Activated B cell treated with CpG ODN at 0.5 μM for 24 hours (primary cell): Measurements from ENCODE around the gene GTF2A1. TPM values are rescaled to one million over a fixed set of nuclear protein-coding genes. Genes with fewer than 3 reads are reported as not detected.

ENCODE experiments used
- ATAC-seq: fragments of 200-7000 bp; cut with Tn5 transposase; one replicate; pipeline ENCODE4 v1.10.0; 2021; ENCODE audit warnings: low read depth, mild to moderate bottlenecking, moderate library complexity
- CTCF ChIA-PET: fragments of 350-600 bp; sonication (Branson Sonifier 250); formaldehyde crosslinking; loops from one replicate; lab custom pipeline; 2021; ENCODE audit warnings: antibody characterized with exemption; lab: Charles Lee
- POLR2A ChIA-PET: fragments of 350-600 bp; sonication (Branson Sonifier 250); formaldehyde crosslinking; loops from one replicate; lab custom pipeline; 2021; ENCODE audit warnings: antibody characterized with exemption; lab: Charles Lee
- DNase-seq: peaks from one replicate; pipeline ENCODE4 v3.0.0; 2022
- H3K27ac Mint-ChIP-seq: one replicate; pipeline ENCODE4 v1.8.0; 2020; ENCODE audit warnings: mixed read lengths
- H3K27me3 Mint-ChIP-seq: one replicate; pipeline ENCODE4 v1.8.0; 2021; ENCODE audit warnings: mixed read lengths
- H3K36me3 Mint-ChIP-seq: one replicate; pipeline ENCODE4 v1.8.0; 2021; ENCODE audit warnings: low read depth, mixed read lengths
- H3K4me1 Mint-ChIP-seq: one replicate; pipeline ENCODE4 v1.8.0; 2021; ENCODE audit warnings: mixed read lengths
- H3K4me3 Mint-ChIP-seq: one replicate; pipeline ENCODE4 v1.8.0; 2020; ENCODE audit warnings: mild to moderate bottlenecking, mixed read lengths
- H3K9me3 Mint-ChIP-seq: one replicate; pipeline ENCODE4 v1.8.0; 2020; ENCODE audit warnings: mixed read lengths
- intact Hi-C: fragments of 100-400 bp; cut with micrococcal nuclease; formaldehyde crosslinking; loops from one replicate; pipeline ENCODE4 v1.15.1; 2024
- total RNA-seq: library from RNA; stranded (reverse); gene quantifications from 2 replicates; pipeline ENCODE4 v1.2.3, GENCODE V29; 2022
- TF ChIP-seq, protein P1 (sequence below): fragments of 200-600 bp; IDR thresholded peaks from one replicate; pipeline ENCODE4 v1.8.0; 2022; ENCODE audit warnings: antibody characterized with exemption, mild to moderate bottlenecking

GTF2A1 gene
- total RNA-seq, 1 donor from 2014 or later: 38.5 TPM

DNA sequence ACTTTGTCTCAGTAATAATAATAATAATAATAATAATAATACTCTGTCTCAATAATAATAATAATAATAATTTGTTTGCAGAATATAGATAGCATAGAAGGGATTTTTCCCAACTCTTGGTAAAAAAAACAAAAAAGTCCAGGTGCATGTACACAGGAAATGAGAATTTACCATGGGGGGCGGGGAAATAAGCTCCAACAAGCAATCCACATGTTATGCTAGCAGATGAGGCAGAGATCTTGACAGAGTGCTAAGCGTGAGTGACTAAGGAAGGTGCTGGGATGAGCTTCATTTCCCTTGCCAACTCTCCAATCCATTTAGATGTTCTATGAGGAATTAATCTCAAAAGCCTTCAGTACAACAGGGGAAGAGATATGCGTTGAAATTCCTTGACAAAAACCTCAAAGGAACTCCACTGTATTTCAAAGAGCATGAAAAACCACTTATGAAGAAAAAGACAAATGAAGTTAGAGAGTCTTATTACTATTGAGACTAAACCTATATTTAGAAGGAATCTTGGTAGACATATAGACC lies 44.9 kb upstream of the GTF2A1 start:
- H3K27ac Mint-ChIP-seq: no peak overlapping the region
- no peaks in the 10 kb centered on the region for H3K9me3 Mint-ChIP-seq
- no peaks in the 10 kb centered on the region for H3K4me1 Mint-ChIP-seq
- ChIA-PET POLR2A (no interaction called here), CTCF (interaction anchor here (2.8 kb wide), 1 partner anchor 199 kb away, joined by 15 read pairs; no protein-coding TSS in a partner anchor)
- H3K36me3 Mint-ChIP-seq: no peaks in the 10 kb centered on the region
- intact Hi-C loops: no loop called here
- peaks cover 18% of the 10 kb centered on the region for H3K27me3 Mint-ChIP-seq
- no peak overlapping the region for H3K4me3 Mint-ChIP-seq
- ATAC-seq (no peak), DNase-seq (no peak)
- TF ChIP-seq, protein P1, sequence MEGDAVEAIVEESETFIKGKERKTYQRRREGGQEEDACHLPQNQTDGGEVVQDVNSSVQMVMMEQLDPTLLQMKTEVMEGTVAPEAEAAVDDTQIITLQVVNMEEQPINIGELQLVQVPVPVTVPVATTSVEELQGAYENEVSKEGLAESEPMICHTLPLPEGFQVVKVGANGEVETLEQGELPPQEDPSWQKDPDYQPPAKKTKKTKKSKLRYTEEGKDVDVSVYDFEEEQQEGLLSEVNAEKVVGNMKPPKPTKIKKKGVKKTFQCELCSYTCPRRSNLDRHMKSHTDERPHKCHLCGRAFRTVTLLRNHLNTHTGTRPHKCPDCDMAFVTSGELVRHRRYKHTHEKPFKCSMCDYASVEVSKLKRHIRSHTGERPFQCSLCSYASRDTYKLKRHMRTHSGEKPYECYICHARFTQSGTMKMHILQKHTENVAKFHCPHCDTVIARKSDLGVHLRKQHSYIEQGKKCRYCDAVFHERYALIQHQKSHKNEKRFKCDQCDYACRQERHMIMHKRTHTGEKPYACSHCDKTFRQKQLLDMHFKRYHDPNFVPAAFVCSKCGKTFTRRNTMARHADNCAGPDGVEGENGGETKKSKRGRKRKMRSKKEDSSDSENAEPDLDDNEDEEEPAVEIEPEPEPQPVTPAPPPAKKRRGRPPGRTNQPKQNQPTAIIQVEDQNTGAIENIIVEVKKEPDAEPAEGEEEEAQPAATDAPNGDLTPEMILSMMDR: no peak

DNA sequence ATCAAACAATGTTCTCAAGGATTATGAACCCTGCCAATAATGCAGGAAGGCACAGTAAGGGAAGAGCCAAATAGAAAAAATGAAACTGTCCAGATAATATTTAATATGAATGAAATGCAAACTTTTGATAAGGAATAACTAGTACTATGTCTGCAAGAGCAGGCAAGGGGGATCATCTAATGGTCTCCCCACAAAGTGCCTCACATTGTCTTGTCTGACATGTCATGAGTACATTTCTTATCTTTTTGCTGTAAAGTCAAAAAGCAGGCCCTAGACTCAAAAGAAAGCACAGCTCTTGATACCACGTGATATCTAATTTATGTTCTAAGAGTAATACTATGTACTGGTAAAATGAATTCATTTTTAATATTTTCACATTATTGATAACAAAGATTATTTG lies 43.9 kb upstream of the GTF2A1 start:
- Mint-ChIP-seq H3K9me3 (no peaks in the 10 kb centered on the region), H3K27me3 (peaks cover 19% of the 10 kb centered on the region), H3K4me1 (no peaks in the 10 kb centered on the region), H3K27ac (no peak overlapping the region), H3K4me3 (no peak overlapping the region), H3K36me3 (no peaks in the 10 kb centered on the region)
- ChIA-PET POLR2A (no interaction called here), CTCF (no interaction called here)
- intact Hi-C loops: no loop called here
- no peak for DNase-seq
- TF ChIP-seq, protein P1: no peak
- no peak for ATAC-seq

DNA sequence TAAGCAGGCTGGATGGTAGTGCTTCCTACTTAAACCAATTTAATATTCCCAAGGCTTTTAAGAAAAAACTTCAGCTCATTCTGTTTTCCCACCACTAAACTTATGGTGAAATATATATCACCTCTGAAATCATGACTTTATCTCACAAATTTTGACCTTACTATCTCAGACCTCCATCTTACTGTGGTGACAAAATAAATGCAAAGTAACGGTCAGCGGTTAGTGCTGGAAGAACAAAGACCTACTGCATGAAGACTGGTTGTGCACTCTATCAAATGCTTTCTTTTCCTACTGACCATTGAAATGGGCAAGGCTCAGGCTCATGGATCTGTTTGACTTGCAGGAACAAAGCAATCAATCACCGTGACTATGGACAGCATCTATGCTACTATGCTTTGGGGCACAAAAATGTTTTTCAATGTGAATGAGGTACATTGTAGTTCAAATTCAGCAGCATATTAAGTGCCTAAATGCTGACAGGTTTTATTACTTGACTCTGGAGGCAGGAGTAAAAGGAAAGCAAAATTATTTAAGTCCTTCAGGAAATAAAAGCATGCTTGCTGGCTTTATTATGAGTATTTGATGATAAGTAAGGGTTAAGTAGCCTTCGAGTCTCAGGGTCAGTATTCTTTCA lies 43.1 kb upstream of the GTF2A1 start:
- Mint-ChIP-seq H3K27ac (no peak overlapping the region), H3K27me3 (peaks cover 20% of the 10 kb centered on the region), H3K36me3 (no peaks in the 10 kb centered on the region), H3K4me3 (no peak overlapping the region), H3K4me1 (no peaks in the 10 kb centered on the region), H3K9me3 (no peaks in the 10 kb centered on the region)
- TF ChIP-seq, protein P1: no peak
- POLR2A ChIA-PET: no interaction called here
- ATAC-seq (no peak), DNase-seq (no peak)
- CTCF ChIA-PET: no interaction called here
- intact Hi-C loops: no loop called here

DNA sequence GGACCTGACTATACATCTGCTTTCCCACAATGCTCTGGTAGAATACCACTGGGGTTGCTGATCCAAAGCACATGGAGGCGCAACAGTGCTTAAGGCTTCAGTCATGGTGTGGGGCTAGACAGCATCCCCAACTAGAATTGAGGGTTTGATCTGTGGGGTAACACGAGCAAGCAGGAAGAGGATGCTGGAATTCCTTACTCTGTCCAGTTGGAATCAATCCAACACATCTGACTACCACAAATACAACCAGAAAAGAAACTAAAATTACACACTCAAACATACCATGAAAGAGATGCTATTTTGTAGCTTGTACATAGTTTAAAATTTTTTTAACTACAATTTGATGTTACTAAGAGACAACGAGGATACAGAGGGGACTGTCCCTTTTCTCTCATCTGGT lies 40.4 kb upstream of the GTF2A1 start:
- peaks cover 12% of the 10 kb centered on the region for H3K27me3 Mint-ChIP-seq
- H3K4me3 Mint-ChIP-seq: no peak overlapping the region
- DNase-seq (no peak), ATAC-seq (no peak)
- CTCF ChIA-PET: interaction anchor here (1.6 kb wide), 1 partner anchor 203 kb away, joined by 3 read pairs; no protein-coding TSS in a partner anchor
- H3K9me3 Mint-ChIP-seq: no peaks in the 10 kb centered on the region
- POLR2A ChIA-PET: no interaction called here
- intact Hi-C loops: no loop called here
- TF ChIP-seq, protein P1: no peak
- no peaks in the 10 kb centered on the region for H3K36me3 Mint-ChIP-seq
- H3K4me1 Mint-ChIP-seq: peaks cover 11% of the 10 kb centered on the region
- H3K27ac Mint-ChIP-seq: no peak overlapping the region

DNA sequence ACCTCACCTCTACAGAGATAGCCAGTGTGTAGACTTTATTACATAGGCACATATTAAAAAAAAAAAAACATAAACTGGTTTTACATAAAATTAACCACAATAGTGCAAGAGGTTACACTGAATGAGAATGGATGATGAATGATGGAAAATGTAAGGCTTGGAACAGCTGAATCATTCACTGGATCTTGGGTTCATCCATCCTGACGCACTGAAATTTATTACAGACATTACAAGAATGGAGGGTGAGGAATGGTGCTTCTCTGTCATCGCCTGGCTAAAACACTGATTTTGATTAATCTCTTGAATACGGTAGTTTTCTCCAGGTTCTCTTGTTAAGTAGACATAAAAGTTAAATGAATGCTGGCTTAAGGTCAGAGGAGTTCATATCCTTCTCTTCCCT lies 40.0 kb upstream of the GTF2A1 start:
- TF ChIP-seq, protein P1: no peak
- CTCF ChIA-PET: no interaction called here
- no peaks in the 10 kb centered on the region for H3K9me3 Mint-ChIP-seq

More for the DNA sequence above, 40.0 kb upstream of the GTF2A1 start:
- Mint-ChIP-seq H3K27ac (no peak overlapping the region), H3K4me3 (no peak overlapping the region), H3K27me3 (peaks cover 12% of the 10 kb centered on the region), H3K4me1 (peaks cover 16% of the 10 kb centered on the region), H3K36me3 (no peaks in the 10 kb centered on the region)
- DNase-seq: no peak
- intact Hi-C loops: no loop called here
- POLR2A ChIA-PET: no interaction called here
- no peak for ATAC-seq
